SK-N-SH treated with all-trans-retinoic acid at 6 μM for 48 hours (cell line): ENCODE results near the gene TNS1.

Experiments used
- ATAC-seq: fragments of 200-7000 bp; cut with Tn5 transposase; 3 replicates; pipeline ENCODE4 v1.9.1; 2020; ENCODE audit warnings: mild to moderate bottlenecking, moderate library complexity
- ARNTL ChIP-seq: fragments of 450-650 bp; formaldehyde crosslinking; IDR thresholded peaks from 2 replicates; pipeline ENCODE4 v1.5.0; 2020; ENCODE audit warnings: low read depth, mild to moderate bottlenecking, moderate library complexity, borderline replicate concordance
- BACH2 ChIP-seq: fragments of 250-450 bp; sonication (Bioruptor Pico); IDR thresholded peaks from 2 replicates; pipeline ENCODE4 v1.9.0; 2021; ENCODE audit warnings: mild to moderate bottlenecking, borderline replicate concordance
- CREB5 ChIP-seq: fragments of 250-450 bp; sonication (Bioruptor Pico); IDR thresholded peaks from 2 replicates; pipeline ENCODE4 v1.5.1; 2020; ENCODE audit warnings: low read depth, mild to moderate bottlenecking, moderate library complexity
- CSRNP3 ChIP-seq: fragments of 250-450 bp; sonication (Bioruptor Pico); IDR thresholded peaks from 2 replicates; pipeline ENCODE4 v1.5.1; 2021; ENCODE audit warnings: mild to moderate bottlenecking, moderate library complexity
- ESRRG ChIP-seq: fragments of 250-450 bp; sonication (Bioruptor Pico); IDR thresholded peaks from 2 replicates; pipeline ENCODE4 v1.6.1; 2021; ENCODE audit warnings: mild to moderate bottlenecking
- GLIS3 ChIP-seq: fragments of 250-450 bp; sonication (Bioruptor Pico); IDR thresholded peaks from 2 replicates; pipeline ENCODE4 v1.5.0; 2020; ENCODE audit warnings: mild to moderate bottlenecking, moderate library complexity
- ISL1 ChIP-seq: fragments of 250-450 bp; sonication (Bioruptor Pico); IDR thresholded peaks from 2 replicates; pipeline ENCODE4 v2.1.2; 2022; ENCODE audit warnings: mild to moderate bottlenecking, moderate library complexity
- OSR1 ChIP-seq: fragments of 250-450 bp; sonication (Bioruptor Pico); IDR thresholded peaks from 2 replicates; pipeline ENCODE4 v1.8.0; 2022; ENCODE audit warnings: moderate library complexity, mild to moderate bottlenecking, inconsistent platforms
- POU6F1 ChIP-seq: fragments of 250-450 bp; sonication (Bioruptor Pico); IDR thresholded peaks from 2 replicates; pipeline ENCODE4 v1.8.0; 2021; ENCODE audit warnings: low read depth, mild to moderate bottlenecking, moderate library complexity, borderline replicate concordance
- PPARA ChIP-seq: fragments of 250-450 bp; sonication (Bioruptor Pico); IDR thresholded peaks from 2 replicates; pipeline ENCODE4 v1.5.0; 2020; ENCODE audit warnings: mild to moderate bottlenecking, borderline replicate concordance
- SNAI2 ChIP-seq: fragments of 250-450 bp; sonication (Bioruptor Pico); IDR thresholded peaks from 2 replicates; pipeline ENCODE4 v1.5.0; 2020; ENCODE audit warnings: mild to moderate bottlenecking, moderate library complexity
- TCF4 ChIP-seq: fragments of 250-450 bp; sonication (Bioruptor Pico); IDR thresholded peaks from 2 replicates; pipeline ENCODE4 v1.8.0; 2021; ENCODE audit warnings: mild to moderate bottlenecking, moderate library complexity, borderline replicate concordance
- TSHZ2 ChIP-seq: fragments of 250-450 bp; sonication (Bioruptor Pico); IDR thresholded peaks from 2 replicates; pipeline ENCODE4 v1.5.0; 2020; ENCODE audit warnings: mild to moderate bottlenecking, moderate library complexity
- ZC3H10 ChIP-seq: fragments of 250-450 bp; sonication (Bioruptor Pico); IDR thresholded peaks from 2 replicates; pipeline ENCODE4 v1.5.1; 2021; ENCODE audit warnings: mild to moderate bottlenecking, moderate library complexity
- ZFP3 ChIP-seq: fragments of 250-450 bp; sonication (Bioruptor Pico); IDR thresholded peaks from 2 replicates; pipeline ENCODE4 v1.5.0; 2020; ENCODE audit warnings: mild to moderate bottlenecking, moderate library complexity
- ZFP30 ChIP-seq: fragments of 450-650 bp; formaldehyde crosslinking; IDR thresholded peaks from 2 replicates; pipeline ENCODE4 v1.5.0; 2022; ENCODE audit warnings: mild to moderate bottlenecking, moderate library complexity
- ZNF565 ChIP-seq: fragments of 450-650 bp; formaldehyde crosslinking; conservative IDR thresholded peaks from 2 replicates; pipeline ENCODE4 v1.5.0; 2020; ENCODE audit warnings: low read depth, mild to moderate bottlenecking, moderate library complexity
- ZNF70 ChIP-seq: fragments of 450-650 bp; formaldehyde crosslinking; IDR thresholded peaks from 2 replicates; pipeline ENCODE4 v1.5.0; 2020; ENCODE audit warnings: mild to moderate bottlenecking, moderate library complexity
- ZNF8 ChIP-seq: fragments of 450-650 bp; formaldehyde crosslinking; IDR thresholded peaks from 2 replicates; pipeline ENCODE4 v1.5.0; 2020; ENCODE audit warnings: mild to moderate bottlenecking, moderate library complexity

TNS1 gene

GRCh38 chr2:217875556-217876252 is 127.1 kb downstream of the TNS1 start:
- no peak for TF ChIP-seq ZNF565 (CRISPR knock-in tag)
- TF ChIP-seq TCF4 (CRISPR knock-in tag) = no peak
- no peak for TF ChIP-seq PPARA
- TF ChIP-seq CSRNP3 = no peak
- no peak for TF ChIP-seq ZNF70 (CRISPR knock-in tag)
- TF ChIP-seq ISL1 (CRISPR knock-in tag) = no peak
- no peak for TF ChIP-seq GLIS3 (CRISPR knock-in tag)
- TF ChIP-seq OSR1 (CRISPR knock-in tag) = no peak
- no peak for TF ChIP-seq SNAI2 (CRISPR knock-in tag)
- no peak for TF ChIP-seq ARNTL (CRISPR knock-in tag)
- no peak for TF ChIP-seq ZC3H10 (CRISPR knock-in tag)
- TF ChIP-seq POU6F1 (CRISPR knock-in tag) = no peak
- no peak for TF ChIP-seq CREB5
- no peak for TF ChIP-seq ZNF8 (CRISPR knock-in tag)
- TF ChIP-seq ESRRG (CRISPR knock-in tag) = no peak
- no peak for TF ChIP-seq TSHZ2
- no peak for ATAC-seq

- no peak for ATAC-seq
- TF ChIP-seq ZC3H10 (CRISPR knock-in tag) (no peak), PPARA (no peak), CSRNP3 (no peak), GLIS3 (CRISPR knock-in tag) (no peak), BACH2 (no peak), ZFP30 (CRISPR knock-in tag) (no peak)
These were observed 127.7 kb downstream of the TNS1 start for GRCh38 chr2:217875138-217875537.

- TF ChIP-seq BACH2 (no peak), GLIS3 (CRISPR knock-in tag) (no peak), TSHZ2 (no peak), ESRRG (CRISPR knock-in tag) (no peak), TCF4 (CRISPR knock-in tag) (no peak), OSR1 (CRISPR knock-in tag) (no peak), ZFP3 (CRISPR knock-in tag) (no peak), ZNF565 (CRISPR knock-in tag) (no peak), POU6F1 (CRISPR knock-in tag) (no peak), ISL1 (CRISPR knock-in tag) (no peak), ZC3H10 (CRISPR knock-in tag) (no peak), ZNF8 (CRISPR knock-in tag) (no peak), PPARA (no peak), ARNTL (CRISPR knock-in tag) (no peak)
These were observed 129.4 kb downstream of the TNS1 start for GRCh38 chr2:217873371-217873770.

More at GRCh38 chr2:217873371-217873770, 129.4 kb downstream of the TNS1 start:
- ATAC-seq = no peak
